ENCODE measurements around the gene TAAR5. TPM values are rescaled to one million over a fixed set of nuclear protein-coding genes. Genes with fewer than 3 reads are reported as not detected.
"Not testable (repeated sequence)": the region's sequence is repeated elsewhere in the genome, so short reads cannot be mapped to it uniquely, and the experiment has no call there.

The TAAR5 gene
- polyA plus RNA-seq, 3 donors, result not detected

DNA sequence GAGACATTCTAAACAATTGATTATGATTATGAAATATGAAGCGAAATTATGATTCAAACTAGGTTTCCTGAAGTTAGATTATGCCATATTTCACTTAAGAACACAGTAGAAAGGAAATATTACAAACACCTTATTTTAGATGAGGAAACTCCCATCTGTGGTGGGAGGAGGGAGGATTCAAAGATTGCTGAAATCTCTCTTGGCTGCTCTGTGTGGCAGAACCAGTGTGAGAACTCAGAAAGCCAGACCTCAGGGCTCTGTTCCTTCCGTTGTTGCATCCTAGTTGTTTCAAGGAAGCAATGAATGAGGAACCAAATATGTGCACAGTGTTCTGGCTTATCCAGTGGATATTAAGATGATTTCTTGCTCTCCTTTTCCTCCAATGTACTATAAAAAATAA lies 2.1 kb downstream of the TAAR5 start:
- 37 to 71% (median 49%) methylated on average over 2 of the region's 2 CpGs for WGBS, 3 donors

DNA sequence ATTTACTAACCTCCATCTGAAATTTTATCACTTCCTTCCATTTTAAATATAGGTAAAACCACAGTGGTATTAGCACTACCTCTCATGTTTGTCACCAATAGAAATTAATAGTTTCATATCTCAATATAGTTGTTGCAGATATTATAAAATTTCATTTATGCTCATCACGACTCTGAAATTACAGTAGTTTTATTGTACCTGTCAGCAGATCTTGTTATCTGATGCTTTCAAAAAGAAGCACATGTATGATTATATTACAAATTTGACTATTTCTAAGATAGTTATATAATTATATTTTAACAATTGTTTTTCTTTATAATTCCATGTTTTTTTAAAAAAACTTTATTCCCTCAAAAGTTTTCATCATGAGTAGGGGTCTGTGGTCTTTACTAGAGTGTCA lies 4.8 kb downstream of the TAAR5 start:
- 83 to 88% (median 86%) methylated on average over 1 of the region's 1 CpG for WGBS, 3 donors
- no peak overlapping the region for H3K27ac ChIP-seq (ENCODE audit: low read depth, low read length)

More for the DNA sequence above, 2.1 kb downstream of the TAAR5 start:
- H3K27ac ChIP-seq (ENCODE audit: low read depth, low read length), result no peak overlapping the region

DNA sequence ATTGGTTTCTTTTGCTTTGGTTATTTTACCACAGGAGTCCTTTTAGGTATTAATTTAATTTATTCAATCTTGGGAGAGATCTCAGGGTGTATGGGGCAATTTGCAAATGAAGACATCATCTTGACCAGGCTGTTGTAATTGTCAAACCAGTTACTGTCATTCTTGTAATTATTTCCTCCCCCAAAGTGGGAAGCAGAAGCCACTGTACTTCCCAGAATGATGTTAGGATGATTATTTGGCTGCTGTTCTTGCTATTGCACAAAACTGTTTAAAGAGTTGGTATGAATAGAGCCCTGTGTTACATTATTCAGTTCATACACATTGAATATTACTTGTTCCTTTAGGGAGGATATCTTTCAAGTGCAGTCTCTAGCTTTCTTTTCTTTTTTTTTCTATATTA lies 17.8 kb downstream of the TAAR5 start:
- H3K27ac ChIP-seq (ENCODE audit: low read depth, low read length), result no peak overlapping the region

DNA sequence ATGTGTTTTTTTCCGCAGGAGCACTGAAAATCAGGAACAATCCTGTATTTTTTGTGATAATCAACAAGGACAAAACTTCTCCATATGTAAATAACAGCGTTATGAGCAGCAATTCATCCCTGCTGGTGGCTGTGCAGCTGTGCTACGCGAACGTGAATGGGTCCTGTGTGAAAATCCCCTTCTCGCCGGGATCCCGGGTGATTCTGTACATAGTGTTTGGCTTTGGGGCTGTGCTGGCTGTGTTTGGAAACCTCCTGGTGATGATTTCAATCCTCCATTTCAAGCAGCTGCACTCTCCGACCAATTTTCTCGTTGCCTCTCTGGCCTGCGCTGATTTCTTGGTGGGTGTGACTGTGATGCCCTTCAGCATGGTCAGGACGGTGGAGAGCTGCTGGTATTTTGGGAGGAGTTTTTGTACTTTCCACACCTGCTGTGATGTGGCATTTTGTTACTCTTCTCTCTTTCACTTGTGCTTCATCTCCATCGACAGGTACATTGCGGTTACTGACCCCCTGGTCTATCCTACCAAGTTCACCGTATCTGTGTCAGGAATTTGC lies 19.2 kb downstream of the TAAR5 start, which contains the start of gene TAAR6:
TAAR6 (plus strand) TSS at position 102 of the 557 bp plus-strand sequence; CDS start at position 102, 0 bp downstream.
- no peak within 1 kb of the TSS for H3K27ac ChIP-seq (ENCODE audit: low read depth, low read length)
- WGBS, 3 donors, result 65 to 88% (median 85%) methylated on average over 15 of the region's 15 CpGs

DNA sequence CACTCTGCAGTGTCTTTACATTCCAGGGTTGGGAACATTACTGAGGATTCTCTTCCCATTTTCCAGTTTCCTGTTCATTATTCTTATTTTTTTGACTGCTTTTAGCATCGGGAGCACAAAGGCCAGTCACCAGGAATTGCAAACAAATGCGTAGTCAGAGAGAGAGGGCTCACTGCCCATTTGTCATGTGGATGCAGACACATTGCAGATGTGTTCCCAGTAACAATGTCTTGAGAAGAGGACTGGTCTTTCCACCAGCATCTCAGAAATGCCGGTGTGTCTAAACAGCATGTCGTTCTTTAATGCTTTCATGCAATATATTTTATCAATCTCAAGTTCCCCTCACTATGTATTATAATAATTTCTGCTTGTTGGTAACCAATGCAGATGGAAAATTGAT lies 20.4 kb downstream of the TAAR5 start:
- no peak overlapping the region for H3K27ac ChIP-seq (ENCODE audit: low read depth, low read length)
- 45 to 56% (median 56%) methylated on average over 4 of the region's 4 CpGs for WGBS, 3 donors

DNA sequence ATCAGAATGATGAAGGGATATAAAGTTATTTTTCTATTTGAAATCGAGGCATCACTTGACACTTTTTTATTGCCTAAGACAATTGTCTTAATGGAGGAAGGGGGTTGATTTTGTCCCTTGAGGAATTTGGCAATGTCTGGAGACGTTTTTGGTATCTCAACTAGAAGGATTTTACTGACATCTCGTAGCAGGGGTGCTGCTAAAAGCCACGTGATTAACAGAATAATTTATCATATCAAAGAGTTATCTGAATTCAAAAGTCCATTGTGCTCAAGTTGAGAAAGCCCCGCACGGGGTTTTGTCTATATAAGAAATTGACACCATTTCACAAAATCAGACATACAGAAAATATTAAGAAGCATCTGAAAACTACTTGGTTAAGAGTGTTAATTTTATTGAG lies 20.9 kb downstream of the TAAR5 start:
- WGBS, 3 donors, result 59 to 67% (median 60%) methylated on average over 6 of the region's 6 CpGs
- no peak overlapping the region for H3K27ac ChIP-seq (ENCODE audit: low read depth, low read length)

DNA sequence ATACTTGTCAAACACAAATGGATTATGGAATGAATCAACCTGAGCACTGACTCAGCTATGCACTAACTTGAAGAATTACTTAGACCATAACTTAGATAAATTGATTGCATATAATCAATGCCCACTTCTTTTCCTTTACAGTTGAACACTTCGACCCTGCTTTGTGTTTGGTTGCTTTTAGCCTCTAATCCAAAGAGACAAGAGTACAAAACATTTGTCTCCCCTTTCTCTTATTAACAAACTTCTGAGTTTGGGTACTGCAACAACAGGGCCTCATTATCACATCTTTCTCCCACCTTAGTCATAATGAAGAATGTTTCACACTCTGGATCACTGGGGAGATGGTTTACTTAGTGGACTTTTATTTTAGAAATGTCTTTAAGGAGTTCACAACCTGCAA lies 22.0 kb downstream of the TAAR5 start:
- no peak overlapping the region for H3K27ac ChIP-seq (ENCODE audit: low read depth, low read length)
- 68 to 74% (median 69%) methylated on average over 1 of the region's 1 CpG for WGBS, 3 donors

DNA sequence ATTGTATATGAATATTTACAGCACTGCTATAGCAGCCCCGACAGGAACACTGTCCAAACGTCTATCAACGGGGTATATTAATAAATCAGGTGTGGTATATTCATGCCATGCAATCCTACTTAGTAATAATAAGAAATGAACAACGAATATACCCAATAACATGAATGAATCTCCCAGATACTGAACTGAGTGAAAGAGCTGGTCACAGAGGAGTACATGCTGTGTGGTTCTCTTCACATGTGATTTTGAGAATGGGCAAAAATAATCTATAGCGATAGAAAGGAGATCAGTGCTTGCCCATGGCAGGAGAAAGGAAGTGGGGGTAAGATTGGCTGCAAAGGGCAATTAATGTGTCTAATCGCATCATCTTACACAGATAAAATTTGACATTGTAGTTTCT lies 23.1 kb downstream of the TAAR5 start:
- WGBS, 3 donors, result 84 to 90% (median 86%) methylated on average over 6 of the region's 6 CpGs
- no peak overlapping the region for H3K27ac ChIP-seq (ENCODE audit: low read depth, low read length)

DNA sequence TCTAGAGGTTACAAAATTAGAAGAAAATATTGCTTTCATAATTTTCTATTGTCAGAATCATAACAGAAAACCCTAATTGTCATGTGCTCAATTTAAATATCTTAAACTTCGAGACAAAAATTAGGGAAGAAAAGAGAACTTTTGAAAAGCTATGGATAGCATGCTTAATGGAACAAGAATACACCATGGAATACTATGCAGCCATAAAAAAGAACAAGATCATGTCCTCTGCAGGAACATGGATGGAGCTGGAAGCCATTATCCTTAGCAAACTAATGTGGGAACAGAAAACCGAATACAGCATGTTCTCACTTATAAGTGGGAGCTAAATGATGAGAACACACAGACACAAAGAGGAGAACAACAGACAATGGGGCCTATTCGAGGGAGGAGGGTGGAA lies 29.5 kb downstream of the TAAR5 start:
- H3K27ac ChIP-seq (ENCODE audit: low read depth, low read length), result not testable (repeated sequence)
- WGBS, 3 donors, result 72 to 82% (median 77%) methylated on average over 3 of the region's 3 CpGs

DNA sequence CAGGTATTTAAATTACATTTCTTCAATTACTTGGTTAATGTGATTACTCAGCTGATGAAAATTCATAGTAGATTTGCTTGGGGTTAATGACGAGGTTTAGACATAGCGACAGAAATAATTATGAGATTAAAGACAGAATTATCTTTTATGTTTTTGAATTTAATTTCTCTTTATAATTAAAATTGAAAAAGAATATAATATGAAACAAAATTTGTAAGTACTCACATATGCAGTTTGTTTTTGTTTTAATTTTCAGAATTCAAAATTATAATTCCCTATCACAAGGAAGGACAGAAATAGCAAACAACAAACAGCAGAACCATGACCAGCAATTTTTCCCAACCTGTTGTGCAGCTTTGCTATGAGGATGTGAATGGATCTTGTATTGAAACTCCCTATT lies 37.2 kb downstream of the TAAR5 start, which contains the start of gene TAAR8:
TAAR8 (plus strand) TSS at position 301 of the 400 bp plus-strand sequence; CDS start at position 322, 21 bp downstream.
- H3K27ac ChIP-seq (ENCODE audit: low read depth, low read length), result no peak within 1 kb of the TSS
- WGBS, 3 donors, result 92 to 95% (median 95%) methylated on average over 2 of the region's 2 CpGs

DNA sequence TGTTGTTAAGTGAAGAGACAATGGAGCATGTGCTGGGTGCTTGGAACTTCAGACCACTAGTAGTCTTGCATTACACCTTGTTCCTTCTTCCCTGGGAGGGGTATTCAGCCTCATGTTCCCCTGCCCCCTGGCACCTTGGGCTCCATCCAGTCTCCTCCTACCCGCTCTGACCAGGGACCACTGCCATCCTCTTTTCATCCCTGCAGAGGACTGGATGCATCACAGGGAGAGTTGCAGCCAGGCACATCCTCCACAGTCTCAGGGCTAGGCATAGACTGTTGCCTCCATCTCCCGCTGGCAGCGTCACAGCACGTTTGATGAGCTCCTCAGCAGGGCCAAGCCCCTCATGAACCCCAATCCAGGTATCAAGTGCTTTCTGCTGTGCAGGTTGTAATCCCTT lies 38.3 kb downstream of the TAAR5 start:
- 83 to 93% (median 86%) methylated on average over 4 of the region's 4 CpGs for WGBS, 3 donors
- H3K27ac ChIP-seq (ENCODE audit: low read depth, low read length), result no peak overlapping the region

DNA sequence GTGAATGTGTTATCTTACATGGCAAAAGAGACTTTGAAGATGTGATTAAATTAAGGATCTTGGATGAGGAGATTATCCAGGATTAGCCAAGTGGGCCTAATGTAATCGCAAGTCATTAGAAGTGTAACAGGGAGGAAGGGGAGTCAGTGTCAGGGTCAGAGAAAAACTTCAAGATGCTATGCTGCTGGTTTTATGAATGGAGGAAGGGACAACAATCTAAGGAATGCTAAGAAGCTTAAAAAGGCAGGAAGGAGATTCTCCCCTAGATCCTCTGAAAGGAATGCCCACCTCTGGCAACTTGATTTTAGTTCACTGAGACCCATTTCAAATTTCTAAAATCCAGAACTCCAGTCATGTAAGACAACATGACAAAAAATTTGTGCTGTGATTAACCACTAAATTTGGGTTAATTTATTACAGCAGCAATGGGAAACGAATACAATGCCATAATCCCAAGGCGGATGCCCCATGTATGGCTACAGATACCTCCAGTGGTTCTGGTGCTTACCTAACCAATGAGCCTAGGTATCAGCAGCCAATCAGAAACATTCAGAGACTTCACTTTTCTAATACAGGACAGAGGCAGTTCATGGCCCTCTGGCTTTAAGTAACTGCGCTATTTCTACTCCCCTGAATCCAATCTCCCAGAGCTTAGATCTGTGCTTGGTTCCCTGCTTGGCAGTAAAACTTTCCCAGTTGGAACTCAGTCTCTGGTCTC lies 40.6 kb downstream of the TAAR5 start:
- H3K27ac ChIP-seq (ENCODE audit: low read depth, low read length), result no peak overlapping the region
- WGBS, 3 donors, result 85 to 95% (median 90%) methylated on average over 4 of the region's 4 CpGs

DNA sequence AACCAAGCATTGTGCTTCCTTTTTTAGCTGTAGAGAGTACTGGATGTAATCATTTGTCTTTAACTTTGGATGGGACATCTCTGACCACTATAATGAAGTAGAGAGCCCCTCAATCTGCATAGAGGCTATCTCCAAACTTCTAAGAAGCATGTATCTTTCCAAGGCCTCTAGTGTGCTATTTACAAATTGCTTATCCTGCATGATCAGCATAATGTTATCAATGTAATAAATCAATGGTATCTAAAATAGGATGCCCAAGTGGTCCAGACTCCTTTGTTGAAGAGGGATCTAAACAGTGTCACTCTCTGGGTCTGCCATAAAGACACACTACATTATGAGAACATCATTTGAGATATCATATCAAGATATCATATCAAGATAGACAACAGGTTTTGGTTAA lies 44.7 kb downstream of the TAAR5 start:
- H3K27ac ChIP-seq (ENCODE audit: low read depth, low read length), result no peak overlapping the region

Other genes starting within 250 kb of the TAAR5 start
- 1 to 10 TPM in 1 of 3 donors, under 1 TPM in 2; 0.16 to 1.3 (median 0.33) TPM for gene MOXD1, start 188.3 kb downstream of the TAAR5 start, polyA plus RNA-seq
- gene STX7, start 76.6 kb downstream of the TAAR5 start, polyA plus RNA-seq, result 10 to 100 TPM; 11.4 to 30.7 (median 23.3) TPM
- gene TAAR9, start 51.5 kb downstream of the TAAR5 start, polyA plus RNA-seq, result not detected
- gene TAAR8, start 37.1 kb downstream of the TAAR5 start, polyA plus RNA-seq, result not detected
- gene TAAR6, start 19.4 kb downstream of the TAAR5 start, polyA plus RNA-seq, result not detected
- not detected for gene TAAR2, start 34.5 kb upstream of the TAAR5 start, polyA plus RNA-seq
- not detected for gene TAAR1, start 69.4 kb upstream of the TAAR5 start, polyA plus RNA-seq
- 1 to 10 TPM in 2 of 3 donors, under 1 TPM in 1; 0.28 to 7.1 (median 2.8) TPM for gene VNN1, start 124.3 kb upstream of the TAAR5 start, polyA plus RNA-seq
- 10 to 100 TPM in 2 of 3 donors, under 1 TPM in 1; 0.46 to 26.3 (median 24.0) TPM for gene VNN2, start 168.2 kb upstream of the TAAR5 start, polyA plus RNA-seq
- gene SLC18B1, start 208.9 kb upstream of the TAAR5 start, polyA plus RNA-seq, result 1 to 10 TPM; 3.4 to 6.3 (median 5.5) TPM
- gene RPS12, start 224.8 kb upstream of the TAAR5 start, polyA plus RNA-seq, result 1,000 to 10,000 TPM; 2,454 to 4,576 (median 3,816) TPM